ENCODE results near the gene TAS1R3.

GRCh38 chr1:1294250-1294890 is 36.7 kb upstream of the TAS1R3 start:
- TF ChIP-seq TCF7L2 (IDR thresholded peaks at IDR 0.05; ENCODE audit: low read depth, low read length) = no peak
- TF ChIP-seq, protein P1, sequence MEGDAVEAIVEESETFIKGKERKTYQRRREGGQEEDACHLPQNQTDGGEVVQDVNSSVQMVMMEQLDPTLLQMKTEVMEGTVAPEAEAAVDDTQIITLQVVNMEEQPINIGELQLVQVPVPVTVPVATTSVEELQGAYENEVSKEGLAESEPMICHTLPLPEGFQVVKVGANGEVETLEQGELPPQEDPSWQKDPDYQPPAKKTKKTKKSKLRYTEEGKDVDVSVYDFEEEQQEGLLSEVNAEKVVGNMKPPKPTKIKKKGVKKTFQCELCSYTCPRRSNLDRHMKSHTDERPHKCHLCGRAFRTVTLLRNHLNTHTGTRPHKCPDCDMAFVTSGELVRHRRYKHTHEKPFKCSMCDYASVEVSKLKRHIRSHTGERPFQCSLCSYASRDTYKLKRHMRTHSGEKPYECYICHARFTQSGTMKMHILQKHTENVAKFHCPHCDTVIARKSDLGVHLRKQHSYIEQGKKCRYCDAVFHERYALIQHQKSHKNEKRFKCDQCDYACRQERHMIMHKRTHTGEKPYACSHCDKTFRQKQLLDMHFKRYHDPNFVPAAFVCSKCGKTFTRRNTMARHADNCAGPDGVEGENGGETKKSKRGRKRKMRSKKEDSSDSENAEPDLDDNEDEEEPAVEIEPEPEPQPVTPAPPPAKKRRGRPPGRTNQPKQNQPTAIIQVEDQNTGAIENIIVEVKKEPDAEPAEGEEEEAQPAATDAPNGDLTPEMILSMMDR (IDR thresholded peaks at IDR 0.05) = no peak
